Spleen (tissue), 11 donors: ENCODE results near the gene SLC8A3. TPM values are rescaled to one million over a fixed set of nuclear protein-coding genes. Genes with fewer than 3 reads are reported as not detected.

Source experiments
- DNase-seq: peaks from one replicate; pipeline ENCODE4 v3.0.0-alpha.2; 2020
- H3K27ac ChIP-seq, 8 donors: fragments of 200-600 bp; sonication (generic) in 7 of 8; 1 replicate in 4 of 8; 2 replicates in 4 of 8; pipeline versions ENCODE4 v1.5.0 to v1.8.0; 2016 to 2021; ENCODE audit warnings: inconsistent platforms in 4 of 8, mild to moderate bottlenecking in 4 of 8, moderate library complexity in 1 of 8
- H3K27me3 ChIP-seq, 7 donors: fragments of 200-600 bp; sonication (generic) in 6 of 7; replicated peaks in 1 of 7; 1 replicate in 4 of 7; 2 replicates in 3 of 7; pipeline versions ENCODE4 v1.5.0 to v1.8.0; 2016 to 2021; ENCODE audit warnings: inconsistent platforms in 3 of 7, mild to moderate bottlenecking in 1 of 7
- H3K36me3 ChIP-seq, 6 donors: fragments of 200-600 bp; sonication (generic) in 5 of 6; 1 replicate in 4 of 6; 2 replicates in 2 of 6; pipeline versions ENCODE4 v1.5.0 to v1.8.0; 2016 to 2021; ENCODE audit warnings: inconsistent platforms in 2 of 6
- H3K4me1 ChIP-seq, 6 donors: fragments of 200-600 bp; sonication (generic) in 5 of 6; 1 replicate in 3 of 6; 2 replicates in 3 of 6; pipeline versions ENCODE4 v1.5.0 to v1.8.0; 2016 to 2021; ENCODE audit warnings: inconsistent platforms in 3 of 6
- H3K4me3 ChIP-seq, 8 donors: fragments of 200-600 bp; sonication (generic) in 7 of 8; 1 replicate in 4 of 8; 2 replicates in 4 of 8; pipeline versions ENCODE4 v1.5.0 to v1.8.0; 2016 to 2021; ENCODE audit warnings: inconsistent platforms in 4 of 8, mild to moderate bottlenecking in 4 of 8, moderate library complexity in 2 of 8
- H3K9me3 ChIP-seq, 8 donors: fragments of 200-600 bp; sonication (generic) in 7 of 8; 1 replicate in 4 of 8; 2 replicates in 4 of 8; pipeline versions ENCODE4 v1.5.0 to v1.8.0; 2016 to 2021; ENCODE audit warnings: inconsistent platforms in 4 of 8
- CTCF ChIP-seq, 11 experiments: fragments of 200-600 bp in 7 of 11; fragments of 450-650 bp in 4 of 11; sonication (generic) in 4 of 11; IDR thresholded peaks in 8 of 11; conservative IDR thresholded peaks in 3 of 11; 1 replicate in 7 of 11; 2 replicates in 4 of 11; pipeline versions ENCODE4 v1.4.0 to v1.8.0; 2016 to 2021; ENCODE audit warnings: antibody characterized with exemption in 11 of 11, inconsistent platforms in 4 of 11, mild to moderate bottlenecking in 1 of 11
- POLR2A ChIP-seq, 3 donors: fragments of 450-650 bp; IDR thresholded peaks; one replicate each; pipeline ENCODE4 v1.5.1; 2017; ENCODE audit warnings: antibody characterized with exemption in 3 of 3, mild to moderate bottlenecking in 1 of 3
- POLR2AphosphoS5 ChIP-seq, 3 donors: sonication (generic); formaldehyde crosslinking; IDR thresholded peaks; one replicate each; pipeline ENCODE4 v1.5.1; 2017; ENCODE audit warnings: antibody characterized with exemption in 3 of 3
- WGBS, 5 donors: extraction: QIAGEN DNeasy Blood & Tissue Kit in 3 of 5; methylation state at CpG; one replicate each; pipeline versions ENCODE4 v1.1.5 to v1.1.7; 2013 to 2018; 5-methylcytosine and 5-hydroxymethylcytosine counted together
- intact Hi-C: fragments of 100-400 bp; cut with DNase I; formaldehyde crosslinking; loops from one replicate; pipeline ENCODE4 v1.15.0; 2023; ENCODE audit warnings: low total_unique reads
- polyA plus RNA-seq, 3 donors: library from polyadenylated mRNA; stranded (reverse); fragments of 200-250 nt; gene quantifications; one replicate each; pipeline ENCODE4 v1.2.1, GENCODE V29; 2013
- total RNA-seq, 7 donors: library from RNA; depleted of rRNA in 3 of 7; stranded (reverse); fragments of >200 nt in 3 of 7; fragmentation: NEBNext Ultra II Directional in 4 of 7; extraction: Animal tissue kit (Norgen Biotek cat#: 25700) in 4 of 7; gene quantifications; one replicate each; pipeline versions ENCODE4 v1.1.0 to v1.2.1, GENCODE V29; 2016 to 2021
- donor health status: healthy with polysubstance abuse.
- donor health status: DM: no; HTN: no; CAD: no; lungs with moderate emphysema.
- donor health status: DM: no; HTN: no; CAD: no.
- donor health status: Bipolar disorder and iron deficiency.
- donor health status: healthy.
- donor health status: DM: no; HTN: no; CAD: no.
- donor health status: DM: yes; HTN: yes; CAD: no.

The SLC8A3 gene
- total and polyA plus RNA-seq, 10 donors, result 0.19 to 0.52 (median 0.33) TPM; not detected in 3

- Histone ChIP-seq H3K4me3 (no peak overlapping the region), H3K27me3 (peaks cover 0 to 9% (median 0%) of the 10 kb centered on the region in 7 donors), H3K36me3 (no peaks in the 10 kb centered on the region), H3K4me1 (no peaks in the 10 kb centered on the region), H3K9me3 (no peaks in the 10 kb centered on the region), H3K27ac (no peak overlapping the region)
- intact Hi-C loops, result no loop called here
- TF ChIP-seq POLR2A (IDR thresholded peaks at IDR 0.05) (no peak), POLR2AphosphoS5 (IDR thresholded peaks at IDR 0.05) (no peak), CTCF (IDR thresholded peaks at IDR 0.05 in 8 of 11, conservative IDR thresholded peaks at IDR 0.05 in 3 of 11) (no peak)
- no peak for DNase-seq
- WGBS, 5 donors, result 75 to 82% (median 81%) methylated on average over 2 of the region's 2 CpGs
These were observed 129.2 kb downstream of the SLC8A3 start for GRCh38 chr14:70059545-70059944.

- Histone ChIP-seq H3K27me3 (peaks cover 0 to 5% (median 0%) of the 10 kb centered on the region in 7 donors), H3K36me3 (no peaks in the 10 kb centered on the region), H3K9me3 (no peaks in the 10 kb centered on the region), H3K27ac (no peak overlapping the region), H3K4me1 (no peaks in the 10 kb centered on the region), H3K4me3 (no peak overlapping the region)
- no peak for DNase-seq
- 82 to 92% (median 83%) methylated on average over 5 of the region's 5 CpGs for WGBS, 5 donors
- TF ChIP-seq POLR2A (IDR thresholded peaks at IDR 0.05) (no peak), CTCF (IDR thresholded peaks at IDR 0.05 in 8 of 11, conservative IDR thresholded peaks at IDR 0.05 in 3 of 11) (no peak), POLR2AphosphoS5 (IDR thresholded peaks at IDR 0.05) (no peak)
- intact Hi-C loops, result no loop called here
These were observed 131.1 kb downstream of the SLC8A3 start for GRCh38 chr14:70057519-70058136.

GRCh38 chr14:70052990-70053389 is 135.8 kb downstream of the SLC8A3 start:
- Histone ChIP-seq H3K4me1 (no peaks in the 10 kb centered on the region), H3K9me3 (no peaks in the 10 kb centered on the region), H3K27ac (no peak overlapping the region), H3K36me3 (no peaks in the 10 kb centered on the region), H3K4me3 (no peak overlapping the region), H3K27me3 (no peaks in the 10 kb centered on the region)
- no peak for DNase-seq
- TF ChIP-seq CTCF (IDR thresholded peaks at IDR 0.05 in 8 of 11, conservative IDR thresholded peaks at IDR 0.05 in 3 of 11) (no peak), POLR2A (IDR thresholded peaks at IDR 0.05) (no peak), POLR2AphosphoS5 (IDR thresholded peaks at IDR 0.05) (no peak)
- intact Hi-C loops, result no loop called here
- 42 to 66% (median 58%) methylated on average over 3 of the region's 3 CpGs for WGBS, 5 donors

- H3K4me1 ChIP-seq, result no peaks in the 10 kb centered on the region
- 68 to 95% (median 83%) methylated on average over 4 of the region's 4 CpGs for WGBS, 5 donors
- no peaks in the 10 kb centered on the region for H3K36me3 ChIP-seq
- H3K9me3 ChIP-seq, result no peaks in the 10 kb centered on the region
- TF ChIP-seq POLR2A (IDR thresholded peaks at IDR 0.05) (no peak), CTCF (IDR thresholded peaks at IDR 0.05 in 8 of 11, conservative IDR thresholded peaks at IDR 0.05 in 3 of 11) (no peak), POLR2AphosphoS5 (IDR thresholded peaks at IDR 0.05) (no peak)
- intact Hi-C loops, result no loop called here
- no peak overlapping the region for H3K27ac ChIP-seq
- no peak overlapping the region for H3K4me3 ChIP-seq
- no peak for DNase-seq
- peaks cover 0 to 7% (median 0%) of the 10 kb centered on the region in 7 donors for H3K27me3 ChIP-seq
These were observed 138.6 kb downstream of the SLC8A3 start for GRCh38 chr14:70050136-70050535.
